Cardiac muscle cell (in vitro differentiated cells and primary cell): ENCODE results near the gene RNF169. TPM values are rescaled to one million over a fixed set of nuclear protein-coding genes. Genes with fewer than 3 reads are reported as not detected.
A peak's percentile ranks its signal among the peaks of the same experiment; 100 is the strongest.
"Not testable (repeated sequence)": the region's sequence is repeated elsewhere in the genome, so short reads cannot be mapped to it uniquely, and the experiment has no call there.

ENCODE experiments used
- DNase-seq, 2 donors: peaks; one replicate each; pipeline versions ENCODE4 v3.0.0 to v3.0.0-alpha.2; 2010 to 2017; ENCODE audit warnings: low read depth in 1 of 2, low spot score in 1 of 2
- H3K27ac ChIP-seq: fragments of 200-600 bp; sonication (generic); 2 replicates; pipeline ENCODE4 v1.5.1; 2016
- H3K27me3 ChIP-seq: fragments of 200-600 bp; sonication (generic); 2 replicates; pipeline ENCODE4 v1.6.0; 2016; ENCODE audit warnings: control low read depth
- H3K36me3 ChIP-seq: fragments of 200-600 bp; sonication (generic); 2 replicates; pipeline ENCODE4 v1.5.1; 2016; ENCODE audit warnings: control low read depth
- H3K4me1 ChIP-seq: fragments of 200-600 bp; sonication (generic); 2 replicates; pipeline ENCODE4 v1.8.1; 2017; ENCODE audit warnings: low read depth, mild to moderate bottlenecking, mixed run types
- H3K4me3 ChIP-seq: fragments of 200-600 bp; sonication (generic); 2 replicates; pipeline ENCODE4 v1.5.1; 2016; ENCODE audit warnings: mild to moderate bottlenecking
- H3K9me3 ChIP-seq: fragments of 200-600 bp; sonication (generic); 2 replicates; pipeline ENCODE4 v1.5.1; 2017; ENCODE audit warnings: low read depth, mild to moderate bottlenecking, control low read depth
- CTCF ChIP-seq: IDR thresholded peaks from 2 replicates; pipeline ENCODE4 v1.5.1; 2012; ENCODE audit warnings: low read depth, mild to moderate bottlenecking, low read length
- polyA plus RNA-seq: library from polyadenylated mRNA; unstranded; fragments of >200 nt; fragmentation: Nextera tagmentation; extraction: Ambion mirVana; gene quantifications from 2 replicates; pipeline ENCODE4 v1.2.1, GENCODE V29; 2016
- total RNA-seq: library from RNA; depleted of rRNA; stranded (reverse); fragments of >200 nt; gene quantifications from 2 replicates; pipeline ENCODE4 v1.2.3, GENCODE V29; 2016

Gene RNF169
- total and polyA plus RNA-seq, 2 experiments from 2014 or later: 3.3 to 15.3 TPM

GRCh38 chr11:74749965-74750296 lies 1.3 kb downstream of the RNF169 start:
- H3K27me3 ChIP-seq: no peaks in the 10 kb centered on the region
- no peak for TF ChIP-seq CTCF
- H3K27ac ChIP-seq: no peak overlapping the region
- H3K4me3 ChIP-seq: peak overlapping the region; percentile 73
- DNase-seq: no peak
- H3K9me3 ChIP-seq: no peaks in the 10 kb centered on the region
- H3K36me3 ChIP-seq: no peaks in the 10 kb centered on the region
- peaks cover 7% of the 10 kb centered on the region for H3K4me1 ChIP-seq

- not testable (repeated sequence) for DNase-seq, H3K9me3 ChIP-seq, H3K36me3 ChIP-seq, H3K4me3 ChIP-seq, H3K27ac ChIP-seq, H3K27me3 ChIP-seq
- H3K4me1 ChIP-seq: peaks cover 13% of the 10 kb centered on the region
These were observed 1.9 kb downstream of the RNF169 start for GRCh38 chr11:74750598-74750997.

GRCh38 chr11:74751303-74751702 lies 2.7 kb downstream of the RNF169 start:
- no peak for DNase-seq
- H3K27me3 ChIP-seq: no peaks in the 10 kb centered on the region
- no peaks in the 10 kb centered on the region for H3K36me3 ChIP-seq
- H3K4me3 ChIP-seq: no peak overlapping the region
- no peak for TF ChIP-seq CTCF
- H3K4me1 ChIP-seq: peaks cover 14% of the 10 kb centered on the region
- no peak overlapping the region for H3K27ac ChIP-seq
- H3K9me3 ChIP-seq: no peaks in the 10 kb centered on the region

- DNase-seq: peak in 1 of 2 donors; percentile 80
- peaks cover 7% of the 10 kb centered on the region for H3K4me1 ChIP-seq
- no peaks in the 10 kb centered on the region for H3K27me3 ChIP-seq
- no peaks in the 10 kb centered on the region for H3K9me3 ChIP-seq
- H3K27ac ChIP-seq: no peak overlapping the region
- no peak overlapping the region for H3K4me3 ChIP-seq
- no peaks in the 10 kb centered on the region for H3K36me3 ChIP-seq
- no peak for TF ChIP-seq CTCF
These were observed 6.0 kb downstream of the RNF169 start for GRCh38 chr11:74754507-74755252.

- H3K4me3 ChIP-seq: no peak overlapping the region
- no peaks in the 10 kb centered on the region for H3K36me3 ChIP-seq
- no peaks in the 10 kb centered on the region for H3K9me3 ChIP-seq
- no peak overlapping the region for H3K27ac ChIP-seq
- no peak for TF ChIP-seq CTCF
- DNase-seq: no peak
- peaks cover 7% of the 10 kb centered on the region for H3K4me1 ChIP-seq
- H3K27me3 ChIP-seq: no peaks in the 10 kb centered on the region
These were observed 6.8 kb downstream of the RNF169 start for GRCh38 chr11:74755395-74755995.

GRCh38 chr11:74756571-74756970 lies 7.9 kb downstream of the RNF169 start:
- no peaks in the 10 kb centered on the region for H3K36me3 ChIP-seq
- TF ChIP-seq CTCF: no peak
- peaks cover 7% of the 10 kb centered on the region for H3K4me1 ChIP-seq
- DNase-seq: no peak
- no peaks in the 10 kb centered on the region for H3K27me3 ChIP-seq
- no peaks in the 10 kb centered on the region for H3K9me3 ChIP-seq
- no peak overlapping the region for H3K4me3 ChIP-seq
- H3K27ac ChIP-seq: no peak overlapping the region
